ENCODE results near the gene BCL2L1. TPM values are rescaled to one million over a fixed set of nuclear protein-coding genes. Genes with fewer than 3 reads are reported as not detected.
"Not testable (repeated sequence)": the region's sequence is repeated elsewhere in the genome, so short reads cannot be mapped to it uniquely, and the experiment has no call there.

Gene BCL2L1
- total RNA-seq, 1 experiment from 2014 or later, result 53.6 TPM

GRCh38 chr20:31661625-31662371 lies 60.9 kb downstream of the BCL2L1 start:
- Histone ChIP-seq H3K27me3 (ENCODE audit: control insufficient read depth, insufficient read depth, low read length) (no peaks in the 10 kb centered on the region), H3K36me3 (replicated peaks; ENCODE audit: control insufficient read depth, insufficient read depth, low read length) (peaks cover 4% of the 10 kb centered on the region), H3K4me3 (ENCODE audit: insufficient read depth, low read depth, low read length) (peak overlapping the region; percentile 48)
- DNase-seq, result peak; percentile 99

- H3K36me3 ChIP-seq (replicated peaks; ENCODE audit: control insufficient read depth, insufficient read depth, low read length), result no peaks in the 10 kb centered on the region
- no peaks in the 10 kb centered on the region for H3K27me3 ChIP-seq (ENCODE audit: control insufficient read depth, insufficient read depth, low read length)
- DNase-seq, result no peak
- H3K4me3 ChIP-seq (ENCODE audit: insufficient read depth, low read depth, low read length), result no peak overlapping the region
Observed at GRCh38 chr20:31654534-31654933, 68.1 kb downstream of the BCL2L1 start.

- no peak for DNase-seq
- Histone ChIP-seq H3K27me3 (ENCODE audit: control insufficient read depth, insufficient read depth, low read length) (no peaks in the 10 kb centered on the region), H3K4me3 (ENCODE audit: insufficient read depth, low read depth, low read length) (no peak overlapping the region), H3K36me3 (replicated peaks; ENCODE audit: control insufficient read depth, insufficient read depth, low read length) (no peaks in the 10 kb centered on the region)
Observed at GRCh38 chr20:31653561-31653960, 69.1 kb downstream of the BCL2L1 start.

- DNase-seq, result no peak
- Histone ChIP-seq H3K36me3 (replicated peaks; ENCODE audit: control insufficient read depth, insufficient read depth, low read length) (no peaks in the 10 kb centered on the region), H3K27me3 (ENCODE audit: control insufficient read depth, insufficient read depth, low read length) (no peaks in the 10 kb centered on the region), H3K4me3 (ENCODE audit: insufficient read depth, low read depth, low read length) (no peak overlapping the region)
Observed at GRCh38 chr20:31652917-31653396, 69.7 kb downstream of the BCL2L1 start.

GRCh38 chr20:31648104-31648503 lies 74.6 kb downstream of the BCL2L1 start:
- H3K4me3 ChIP-seq (ENCODE audit: insufficient read depth, low read depth, low read length); H3K27me3 ChIP-seq (ENCODE audit: control insufficient read depth, insufficient read depth, low read length); DNase-seq; H3K36me3 ChIP-seq (replicated peaks; ENCODE audit: control insufficient read depth, insufficient read depth, low read length): not testable (repeated sequence)

GRCh38 chr20:31644701-31645100 lies 78.0 kb downstream of the BCL2L1 start:
- H3K36me3 ChIP-seq (replicated peaks; ENCODE audit: control insufficient read depth, insufficient read depth, low read length), result no peaks in the 10 kb centered on the region
- no peak overlapping the region for H3K4me3 ChIP-seq (ENCODE audit: insufficient read depth, low read depth, low read length)
- H3K27me3 ChIP-seq (ENCODE audit: control insufficient read depth, insufficient read depth, low read length), result no peaks in the 10 kb centered on the region
- peak; percentile 56 for DNase-seq

GRCh38 chr20:31643522-31643921 lies 79.1 kb downstream of the BCL2L1 start:
- DNase-seq, result no peak
- Histone ChIP-seq H3K27me3 (ENCODE audit: control insufficient read depth, insufficient read depth, low read length) (no peaks in the 10 kb centered on the region), H3K4me3 (ENCODE audit: insufficient read depth, low read depth, low read length) (no peak overlapping the region), H3K36me3 (replicated peaks; ENCODE audit: control insufficient read depth, insufficient read depth, low read length) (no peaks in the 10 kb centered on the region)

GRCh38 chr20:31642837-31643236 lies 79.8 kb downstream of the BCL2L1 start:
- Histone ChIP-seq H3K4me3 (ENCODE audit: insufficient read depth, low read depth, low read length) (no peak overlapping the region), H3K27me3 (ENCODE audit: control insufficient read depth, insufficient read depth, low read length) (no peaks in the 10 kb centered on the region; the same call in 1 of the 2 replicates), H3K36me3 (replicated peaks; ENCODE audit: control insufficient read depth, insufficient read depth, low read length) (no peaks in the 10 kb centered on the region)
- no peak for DNase-seq

GRCh38 chr20:31641391-31641790 lies 81.3 kb downstream of the BCL2L1 start:
- DNase-seq, result no peak
- Histone ChIP-seq H3K27me3 (ENCODE audit: control insufficient read depth, insufficient read depth, low read length) (no peaks in the 10 kb centered on the region; the same call in 1 of the 2 replicates), H3K36me3 (replicated peaks; ENCODE audit: control insufficient read depth, insufficient read depth, low read length) (no peaks in the 10 kb centered on the region), H3K4me3 (ENCODE audit: insufficient read depth, low read depth, low read length) (no peak overlapping the region)

GRCh38 chr20:31640259-31640658 lies 82.4 kb downstream of the BCL2L1 start:
- no peak overlapping the region for H3K4me3 ChIP-seq (ENCODE audit: insufficient read depth, low read depth, low read length)
- H3K27me3 ChIP-seq (ENCODE audit: control insufficient read depth, insufficient read depth, low read length), result no peaks in the 10 kb centered on the region; the same call in 1 of the 2 replicates
- no peaks in the 10 kb centered on the region for H3K36me3 ChIP-seq (replicated peaks; ENCODE audit: control insufficient read depth, insufficient read depth, low read length)
- DNase-seq, result no peak

- H3K4me3 ChIP-seq (ENCODE audit: insufficient read depth, low read depth, low read length), result no peak overlapping the region
- H3K36me3 ChIP-seq (replicated peaks; ENCODE audit: control insufficient read depth, insufficient read depth, low read length), result no peaks in the 10 kb centered on the region
- DNase-seq, result no peak
- H3K27me3 ChIP-seq (ENCODE audit: control insufficient read depth, insufficient read depth, low read length), result no peaks in the 10 kb centered on the region; the same call in 1 of the 2 replicates
Observed at GRCh38 chr20:31638816-31639215, 83.9 kb downstream of the BCL2L1 start.

GRCh38 chr20:31638317-31638716 lies 84.4 kb downstream of the BCL2L1 start:
- DNase-seq, result peak; percentile 58
- H3K36me3 ChIP-seq (replicated peaks; ENCODE audit: control insufficient read depth, insufficient read depth, low read length), result no peaks in the 10 kb centered on the region
- H3K27me3 ChIP-seq (ENCODE audit: control insufficient read depth, insufficient read depth, low read length), result no peaks in the 10 kb centered on the region; the same call in 1 of the 2 replicates
- H3K4me3 ChIP-seq (ENCODE audit: insufficient read depth, low read depth, low read length), result no peak overlapping the region

- Histone ChIP-seq H3K27me3 (ENCODE audit: control insufficient read depth, insufficient read depth, low read length) (no peaks in the 10 kb centered on the region; the same call in 1 of the 2 replicates), H3K4me3 (ENCODE audit: insufficient read depth, low read depth, low read length) (no peak within 1 kb of the TSS; the same call in 1 of the 2 replicates)
- DNase-seq, result peak; percentile 79
Observed at GRCh38 chr20:31637660-31638059, 85.0 kb downstream of the BCL2L1 start, which contains the start of gene COX4I2. COX4I2 (plus strand) TSS chr20:31637912; CDS start chr20:31639018, 1,106 bp downstream.

GRCh38 chr20:31633339-31633914 lies 89.2 kb downstream of the BCL2L1 start:
- no peaks in the 10 kb centered on the region; the same call in 1 of the 2 replicates for H3K27me3 ChIP-seq (ENCODE audit: control insufficient read depth, insufficient read depth, low read length)
- DNase-seq, result no peak
- H3K36me3 ChIP-seq (replicated peaks; ENCODE audit: control insufficient read depth, insufficient read depth, low read length), result no peaks in the 10 kb centered on the region
- no peak overlapping the region for H3K4me3 ChIP-seq (ENCODE audit: insufficient read depth, low read depth, low read length)

More at GRCh38 chr20:31637660-31638059, 85.0 kb downstream of the BCL2L1 start, which contains the start of gene COX4I2:
- no peaks in the 10 kb centered on the region for H3K36me3 ChIP-seq (replicated peaks; ENCODE audit: control insufficient read depth, insufficient read depth, low read length)

Data from H7 (cell line).